Stimulated activated CD8-positive, alpha-beta memory T cell treated with anti-CD3 and anti-CD28 coated beads, Interleukin-15, amount 100 ng/mL, for 4 hours (primary cell): ENCODE results near the gene C9.
"Not testable (repeated sequence)": the region's sequence is repeated elsewhere in the genome, so short reads cannot be mapped to it uniquely, and the experiment has no call there.

ENCODE experiments used
- DNase-seq, 2 donors: peaks; one replicate each; pipeline ENCODE4 v3.0.0-alpha.2; 2020; ENCODE audit warnings: low read depth in 2 of 2

The C9 gene

DNA sequence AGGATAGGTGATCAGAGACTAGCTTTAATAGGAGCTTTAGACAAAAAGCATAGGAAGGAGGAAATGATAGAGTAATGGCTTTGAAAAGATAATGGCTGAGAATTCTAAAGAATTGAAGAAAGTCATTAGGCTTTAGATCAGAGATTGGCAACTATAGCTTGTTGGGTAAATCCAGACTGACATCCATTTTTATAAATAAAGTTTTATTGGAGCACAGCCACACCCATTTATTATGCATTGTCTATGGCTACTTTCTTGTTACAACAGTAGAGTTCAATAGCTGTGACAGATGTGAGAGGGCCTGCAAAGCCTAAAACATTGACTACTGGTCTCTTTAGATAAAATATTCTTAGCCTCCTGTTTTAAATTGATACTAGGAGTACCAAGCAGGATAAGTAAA, 104.2 kb downstream of the C9 start:
- DNase-seq, result no peak

DNA sequence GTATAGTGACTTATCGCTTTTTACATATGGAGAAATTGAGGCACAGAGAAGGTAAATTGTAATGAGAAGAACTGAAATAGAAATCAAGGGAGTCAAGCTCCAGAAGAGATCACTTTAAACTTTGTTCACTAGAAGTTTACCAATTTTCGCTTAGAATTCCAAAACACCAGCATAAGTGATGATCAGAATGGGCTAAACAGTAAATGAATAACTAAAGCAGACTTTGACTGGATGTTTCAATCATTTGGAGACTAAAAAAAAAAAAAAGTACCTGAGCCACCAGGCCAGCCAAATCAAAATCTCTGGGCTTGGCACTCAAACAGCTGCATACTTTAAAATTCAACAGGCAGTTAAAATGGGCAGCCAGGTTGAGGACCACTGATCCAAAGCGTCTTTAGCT, 106.7 kb downstream of the C9 start:
- no peak for DNase-seq

GRCh38 chr5:39256477-39257235, 107.6 kb downstream of the C9 start:
- no peak for DNase-seq

DNA sequence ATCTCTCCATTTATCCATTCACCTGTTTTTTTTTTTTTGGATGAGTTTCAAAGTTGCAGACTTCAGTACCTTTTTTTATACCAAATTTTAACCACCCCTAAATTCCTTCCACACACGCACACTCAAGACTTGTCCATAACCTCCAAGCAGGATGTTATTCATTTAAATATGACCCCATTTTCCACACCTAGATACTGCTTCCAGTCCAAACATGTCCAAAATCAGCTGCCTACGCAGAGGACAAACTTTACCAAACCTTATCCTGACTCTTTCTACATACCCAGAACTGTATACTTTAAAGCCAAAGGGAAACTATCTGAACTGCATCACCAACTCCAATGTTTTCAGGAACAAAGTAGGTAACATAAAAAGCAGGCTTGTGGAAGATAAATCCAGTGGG, 108.9 kb downstream of the C9 start:
- DNase-seq, result no peak

DNA sequence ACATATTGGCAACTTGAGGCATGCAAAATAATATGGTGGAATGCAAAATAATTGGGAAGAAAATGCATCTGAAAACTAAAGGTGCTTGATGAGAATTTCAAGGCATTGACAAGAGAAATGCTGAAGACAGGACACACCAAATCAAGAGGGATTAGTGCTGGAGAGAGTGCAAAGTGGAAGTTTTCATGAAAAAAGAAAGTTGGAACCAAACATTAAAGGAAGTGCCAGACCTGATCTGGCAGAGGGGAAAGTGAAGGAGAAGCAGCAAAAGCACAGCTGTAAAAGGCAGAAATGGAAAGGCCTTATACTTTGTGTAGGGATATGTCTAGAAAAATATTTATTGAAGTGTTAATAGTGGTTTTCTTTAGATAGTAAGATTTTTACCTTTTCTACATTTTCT, 109.6 kb downstream of the C9 start:
- DNase-seq, result no peak

- DNase-seq, result no peak
Measured at GRCh38 chr5:39253196-39253595, 111.1 kb downstream of the C9 start.

- no peak for DNase-seq
Measured at GRCh38 chr5:39249564-39250274, 114.6 kb downstream of the C9 start.

GRCh38 chr5:39249069-39249468, 115.2 kb downstream of the C9 start:
- no peak for DNase-seq

GRCh38 chr5:39240750-39241149, 123.5 kb downstream of the C9 start:
- DNase-seq, result no peak

GRCh38 chr5:39238366-39239105, 125.8 kb downstream of the C9 start:
- DNase-seq, result no peak

DNA sequence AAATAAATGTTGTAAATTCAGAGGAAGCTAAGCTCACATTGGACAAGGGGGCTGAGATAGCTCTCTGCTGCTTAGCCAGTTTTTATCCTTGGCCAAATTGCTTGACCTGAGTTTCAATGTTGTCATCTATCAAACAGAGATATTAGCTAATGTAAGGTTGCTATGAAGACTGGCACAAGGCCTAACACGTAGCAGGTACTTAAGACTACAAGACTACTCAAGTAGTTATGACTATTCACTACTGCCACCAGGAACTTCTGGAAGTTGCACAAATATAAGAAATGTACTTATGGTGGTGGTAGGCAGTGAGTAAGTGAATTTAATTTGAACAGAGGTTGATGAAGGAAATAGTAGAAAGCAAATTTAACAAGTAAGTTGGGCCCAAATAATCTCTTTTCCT, 127.6 kb downstream of the C9 start:
- DNase-seq, result no peak

GRCh38 chr5:39235648-39236047, 128.6 kb downstream of the C9 start:
- no peak for DNase-seq

- not testable (repeated sequence) for DNase-seq
Measured at GRCh38 chr5:39234494-39234893, 129.8 kb downstream of the C9 start.
